Cardiac muscle cell (in vitro differentiated cells and primary cell): ENCODE measurements around the gene PPM1J. TPM values are rescaled to one million over a fixed set of nuclear protein-coding genes. Genes with fewer than 3 reads are reported as not detected.
A peak's percentile ranks its signal among the peaks of the same experiment; 100 is the strongest.

Source experiments
- DNase-seq, 2 donors: peaks; one replicate each; pipeline versions ENCODE4 v3.0.0 to v3.0.0-alpha.2; 2010 to 2017; ENCODE audit warnings: low read depth in 1 of 2, low spot score in 1 of 2
- H3K27ac ChIP-seq: fragments of 200-600 bp; sonication (generic); 2 replicates; pipeline ENCODE4 v1.5.1; 2016
- H3K27me3 ChIP-seq: fragments of 200-600 bp; sonication (generic); 2 replicates; pipeline ENCODE4 v1.6.0; 2016; ENCODE audit warnings: control low read depth
- H3K36me3 ChIP-seq: fragments of 200-600 bp; sonication (generic); 2 replicates; pipeline ENCODE4 v1.5.1; 2016; ENCODE audit warnings: control low read depth
- H3K4me1 ChIP-seq: fragments of 200-600 bp; sonication (generic); 2 replicates; pipeline ENCODE4 v1.8.1; 2017; ENCODE audit warnings: low read depth, mild to moderate bottlenecking, mixed run types
- H3K4me3 ChIP-seq: fragments of 200-600 bp; sonication (generic); 2 replicates; pipeline ENCODE4 v1.5.1; 2016; ENCODE audit warnings: mild to moderate bottlenecking
- H3K9me3 ChIP-seq: fragments of 200-600 bp; sonication (generic); 2 replicates; pipeline ENCODE4 v1.5.1; 2017; ENCODE audit warnings: low read depth, mild to moderate bottlenecking, control low read depth
- CTCF ChIP-seq: IDR thresholded peaks from 2 replicates; pipeline ENCODE4 v1.5.1; 2012; ENCODE audit warnings: low read depth, mild to moderate bottlenecking, low read length
- polyA plus RNA-seq: library from polyadenylated mRNA; unstranded; fragments of >200 nt; fragmentation: Nextera tagmentation; extraction: Ambion mirVana; gene quantifications from 2 replicates; pipeline ENCODE4 v1.2.1, GENCODE V29; 2016
- total RNA-seq: library from RNA; depleted of rRNA; stranded (reverse); fragments of >200 nt; gene quantifications from 2 replicates; pipeline ENCODE4 v1.2.3, GENCODE V29; 2016

The PPM1J gene
- total and polyA plus RNA-seq, 2 experiments from 2014 or later: 20.1 to 21.9 TPM

- no peak for TF ChIP-seq CTCF
- Histone ChIP-seq H3K27ac (no peak overlapping the region), H3K4me1 (no peaks in the 10 kb centered on the region)
Observed at GRCh38 chr1:112748396-112748795, 33.3 kb upstream of the PPM1J start.

DNA sequence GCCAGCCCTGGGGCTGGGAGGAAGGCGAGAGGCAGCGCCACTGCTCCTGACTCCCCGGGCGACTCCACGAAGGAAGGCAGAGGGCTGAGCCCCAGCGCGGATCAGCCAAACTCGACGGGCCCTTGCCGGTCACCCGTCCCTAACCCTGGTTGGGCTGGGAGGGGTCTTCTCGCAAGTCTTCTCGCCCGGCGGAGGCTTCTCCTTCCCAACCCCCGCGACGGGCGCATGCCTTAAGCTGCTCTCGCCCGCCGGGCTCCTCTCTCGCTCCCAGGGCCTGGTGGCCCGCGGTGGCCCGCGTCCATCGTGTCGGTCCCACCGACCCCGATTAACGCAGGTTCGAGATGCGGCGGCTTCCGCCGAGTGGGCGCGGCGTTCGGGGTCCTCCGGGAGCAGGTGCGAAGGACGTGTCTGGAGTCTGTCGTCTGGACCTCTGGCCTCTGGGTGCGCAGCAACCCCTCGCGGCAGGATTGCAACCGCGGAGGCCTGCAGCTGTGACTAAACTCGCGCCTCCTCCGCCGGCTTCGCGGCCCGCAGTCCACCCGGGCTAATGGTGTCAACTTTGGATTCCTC lies 29.0 kb upstream of the PPM1J start:
- Histone ChIP-seq H3K9me3 (no peaks in the 10 kb centered on the region), H3K36me3 (no peaks in the 10 kb centered on the region), H3K27me3 (peaks cover 30% of the 10 kb centered on the region), H3K4me3 (no peak overlapping the region), H3K4me1 (no peaks in the 10 kb centered on the region), H3K27ac (no peak overlapping the region)
- TF ChIP-seq CTCF: peak; percentile 62
- DNase-seq: peak; percentile 42 to 63

More at GRCh38 chr1:112748396-112748795, 33.3 kb upstream of the PPM1J start:
- H3K4me3 ChIP-seq: no peak overlapping the region
- no peak for DNase-seq
- no peaks in the 10 kb centered on the region for H3K36me3 ChIP-seq
- no peaks in the 10 kb centered on the region for H3K9me3 ChIP-seq
- peaks cover 23% of the 10 kb centered on the region for H3K27me3 ChIP-seq

DNA sequence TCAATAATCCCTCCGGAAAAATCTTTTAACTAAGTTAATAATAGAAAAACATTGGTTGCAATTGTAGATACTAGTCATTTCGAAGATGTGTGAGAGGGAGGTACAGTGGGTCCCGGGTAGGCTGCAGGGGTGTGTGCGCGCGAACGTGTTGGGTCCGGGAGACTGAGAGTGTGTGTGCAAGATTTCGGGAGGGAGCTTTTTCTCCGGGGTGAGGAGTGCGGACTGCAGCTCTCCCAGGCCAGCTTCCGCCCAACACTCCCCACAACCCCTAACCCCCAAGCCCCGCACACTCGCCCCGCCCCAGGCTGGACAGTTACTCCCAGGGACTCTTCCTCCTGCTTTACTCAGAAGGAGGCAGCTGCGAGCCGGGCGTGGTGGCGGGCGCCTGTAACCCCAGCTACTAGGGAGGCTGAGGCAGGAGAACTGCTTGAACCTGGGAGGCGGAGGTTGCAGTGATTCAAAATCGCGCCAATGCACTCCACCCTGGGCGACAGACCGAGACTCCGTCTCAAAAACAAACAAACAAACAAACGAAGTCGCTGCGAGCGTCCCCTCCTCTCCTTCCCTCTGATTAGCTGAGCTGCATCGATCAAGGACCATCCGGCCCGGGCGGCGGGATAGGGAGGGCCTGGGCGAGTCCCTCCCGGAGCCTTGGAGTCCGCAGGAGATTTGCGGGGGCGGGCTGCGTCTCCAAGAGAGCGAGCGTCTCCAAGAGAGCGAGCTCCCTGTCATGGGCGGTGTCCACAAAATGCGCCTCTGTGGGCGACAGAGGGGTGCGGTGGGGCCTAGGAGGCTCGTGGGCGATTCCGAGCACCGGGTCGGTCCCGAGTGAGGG lies 28.3 kb upstream of the PPM1J start:
- peak in 1 of 2 donors; percentile 42 for DNase-seq
- H3K27me3 ChIP-seq: peaks cover 30% of the 10 kb centered on the region
- TF ChIP-seq CTCF: no peak
- no peaks in the 10 kb centered on the region for H3K9me3 ChIP-seq
- no peak overlapping the region for H3K4me3 ChIP-seq
- no peaks in the 10 kb centered on the region for H3K36me3 ChIP-seq
- H3K27ac ChIP-seq: no peak overlapping the region
- no peaks in the 10 kb centered on the region for H3K4me1 ChIP-seq

DNA sequence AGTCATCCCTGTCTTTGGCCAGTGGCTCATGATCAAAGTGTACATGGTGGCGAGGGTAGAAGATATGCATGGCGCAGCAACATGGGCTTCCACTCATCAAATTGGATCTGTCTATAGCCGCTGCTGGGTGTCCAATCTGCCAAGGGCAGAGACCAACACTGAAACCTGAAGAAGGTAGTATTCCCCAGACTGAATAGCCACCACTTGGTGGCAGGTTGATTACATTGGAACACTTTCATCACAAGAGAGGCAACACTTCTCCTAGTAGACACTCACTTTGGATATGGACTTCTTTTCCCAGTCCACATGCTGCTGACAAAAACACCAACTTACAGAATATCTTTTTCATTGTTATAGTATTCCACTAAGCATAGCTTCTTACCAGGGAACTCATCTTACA lies 22.4 kb upstream of the PPM1J start:
- TF ChIP-seq CTCF: no peak

DNA sequence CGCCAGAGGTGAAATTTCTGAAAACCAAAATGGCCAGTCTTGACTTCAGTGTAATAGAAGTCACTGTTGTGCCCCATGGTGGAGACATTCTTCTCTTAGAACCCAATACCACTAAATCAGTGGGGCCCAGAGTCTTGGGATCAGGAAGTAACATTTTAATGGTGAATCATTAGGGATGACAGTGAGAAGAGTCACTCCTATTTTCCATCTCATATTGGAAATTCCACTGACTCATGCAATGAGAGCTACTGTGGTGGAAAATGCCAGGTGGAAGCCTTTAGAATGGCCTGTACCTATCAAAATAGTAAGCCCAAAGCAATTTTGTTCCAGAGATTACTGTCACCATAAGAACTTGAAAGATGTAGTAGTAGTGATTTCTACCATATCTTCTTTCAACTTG lies 20.6 kb upstream of the PPM1J start:
- Histone ChIP-seq H3K27me3 (no peaks in the 10 kb centered on the region), H3K4me1 (no peaks in the 10 kb centered on the region), H3K4me3 (no peak overlapping the region), H3K27ac (no peak overlapping the region), H3K36me3 (no peaks in the 10 kb centered on the region), H3K9me3 (no peaks in the 10 kb centered on the region)
- DNase-seq: peak in 1 of 2 donors; percentile 35
- no peak for TF ChIP-seq CTCF

More for the DNA sequence above, 22.4 kb upstream of the PPM1J start:
- H3K36me3 ChIP-seq: no peaks in the 10 kb centered on the region
- H3K27ac ChIP-seq: no peak overlapping the region
- no peak for DNase-seq
- H3K4me1 ChIP-seq: no peaks in the 10 kb centered on the region
- no peaks in the 10 kb centered on the region for H3K27me3 ChIP-seq
- H3K4me3 ChIP-seq: no peak overlapping the region
- H3K9me3 ChIP-seq: no peaks in the 10 kb centered on the region
